Bronchus fibroblast of lung (primary cell): ENCODE data around the gene GAS5. TPM values are rescaled to one million over a fixed set of nuclear protein-coding genes. Genes with fewer than 3 reads are reported as not detected.

Experiments used
- total RNA-seq: library from RNA; depleted of rRNA; stranded (reverse); fragments of >200 nt; gene quantifications from 2 replicates; pipeline ENCODE4 v1.2.3, GENCODE V29; 2015

The GAS5 gene
- 496 and 502 TPM in 2 replicates for total RNA-seq

GRCh38 chr1:173867753-173868265, at the start of gene GAS5:
GAS5 (minus strand) TSS chr1:173867989.

DNA sequence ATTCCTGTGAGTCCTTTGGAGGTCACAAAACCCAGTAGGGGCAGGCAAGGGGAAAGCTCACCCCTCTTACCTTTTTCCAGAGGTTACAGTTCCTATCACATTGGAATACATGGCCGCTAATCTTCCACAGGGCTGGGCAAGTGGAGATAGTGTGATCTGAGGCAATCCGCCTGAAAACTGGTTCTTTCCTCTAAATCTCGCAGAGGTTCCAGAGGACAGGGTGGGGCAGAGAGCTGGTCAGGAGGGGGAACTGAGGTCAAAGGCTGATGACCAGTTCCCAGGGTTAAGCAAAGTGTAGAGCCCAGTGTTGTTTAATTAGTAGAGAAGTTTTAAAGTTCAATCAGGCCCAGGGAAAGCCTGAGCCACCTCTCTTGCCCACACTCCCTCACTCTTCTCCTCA, 49.4 kb upstream of the GAS5 start, which contains the start of gene SERPINC1:
TSS of gene SERPINC1 (minus strand) at position 179 of the 400 bp plus-strand sequence. CDS start at position 111, 68 bp downstream.

DNA sequence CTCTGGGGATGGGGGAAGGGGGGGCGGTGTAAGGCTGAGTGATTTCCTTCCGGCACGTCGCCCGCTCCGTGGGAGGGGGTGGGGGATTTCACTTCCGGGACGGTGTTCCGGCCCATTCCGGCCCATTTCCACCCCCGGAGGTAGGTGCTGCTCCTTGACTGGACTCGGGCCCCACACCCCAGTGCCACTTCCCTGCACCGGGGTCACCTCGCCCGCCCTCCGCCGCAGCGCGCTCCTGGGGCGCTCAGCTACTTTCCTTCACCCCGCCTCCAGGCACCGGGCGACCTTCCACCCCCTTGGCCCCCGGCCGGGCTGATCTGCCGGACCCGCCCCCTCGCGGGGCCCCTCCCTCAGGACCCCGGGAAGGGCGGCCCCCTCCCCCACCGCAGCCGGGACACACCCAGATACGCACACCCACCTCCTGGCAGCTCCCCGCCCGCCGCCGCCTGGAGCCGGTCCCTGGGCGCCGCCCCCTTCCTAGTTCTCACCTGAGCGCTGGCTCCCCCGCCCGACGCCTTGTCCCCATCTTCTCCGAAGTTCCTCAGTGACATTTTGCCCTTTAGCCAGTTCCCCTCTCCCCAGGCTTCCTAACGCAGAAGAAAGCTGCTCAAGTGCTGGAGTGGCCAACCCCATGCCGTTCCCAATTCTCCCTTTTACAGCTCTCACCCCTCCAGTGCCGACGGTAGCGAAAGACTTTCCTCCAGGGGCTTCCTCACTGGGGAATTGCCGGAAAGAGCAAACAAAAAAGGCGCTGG, 654 bp upstream of the GAS5 start, which contains the start of gene ZBTB37:
TSS of gene ZBTB37 (plus strand) at position 115 of the 755 bp plus-strand sequence. CDS start 1,846 bp downstream, outside the sequence.

GRCh38 chr1:173824315-173825081, 43.3 kb downstream of the GAS5 start, which contains the start of the genes CENPL and DARS2:
CENPL (minus strand) TSS chr1:173824883; CDS start chr1:173811299, 13,584 bp downstream.
DARS2 (plus strand) TSS chr1:173824673; CDS start chr1:173825230, 557 bp downstream.

Other genes starting within 250 kb of the GAS5 start
- not detected in 2 replicates for gene TEX50, start 232.7 kb downstream of the GAS5 start, total RNA-seq
- 0.30 and 0.50 TPM in 2 replicates for gene ANKRD45, start 198.1 kb downstream of the GAS5 start, total RNA-seq
- gene KLHL20, start 153.0 kb downstream of the GAS5 start, total RNA-seq, result 12.5 and 19.8 TPM in 2 replicates
- gene DARS2, start 43.3 kb downstream of the GAS5 start, total RNA-seq, result 29.6 and 30.6 TPM in 2 replicates
- 22.9 and 23.8 TPM in 2 replicates for gene CENPL, start 43.1 kb downstream of the GAS5 start, total RNA-seq
- 1.2 and 1.8 TPM in 2 replicates for gene ZBTB37, start 391 bp upstream of the GAS5 start, total RNA-seq
- gene SERPINC1, start 49.3 kb upstream of the GAS5 start, total RNA-seq, result 0.15 TPM in 1 of 2 replicates, not detected in the other
- 7.4 and 7.9 TPM in 2 replicates for gene RC3H1, start 154.4 kb upstream of the GAS5 start, total RNA-seq